Esophagus squamous epithelium (tissue), 4 donors: ENCODE data around the gene CMTM8.

Source experiments
- POLR2A ChIP-seq, 4 donors: fragments of 450-650 bp; IDR thresholded peaks; one replicate each; pipeline ENCODE4 v1.6.1; 2017; ENCODE audit warnings: antibody characterized with exemption in 4 of 4, mild to moderate bottlenecking in 4 of 4, moderate library complexity in 3 of 4
- TF ChIP-seq, protein P1 (sequence below), 6 experiments: fragments of 450-650 bp in 4 of 6; fragments of 200-600 bp in 2 of 6; sonication (generic) in 2 of 6; IDR thresholded peaks; one replicate each; pipeline ENCODE4 v1.5.1; 2016 to 2019; ENCODE audit warnings: antibody characterized with exemption in 6 of 6, mild to moderate bottlenecking in 4 of 6, moderate library complexity in 4 of 6

DNA sequence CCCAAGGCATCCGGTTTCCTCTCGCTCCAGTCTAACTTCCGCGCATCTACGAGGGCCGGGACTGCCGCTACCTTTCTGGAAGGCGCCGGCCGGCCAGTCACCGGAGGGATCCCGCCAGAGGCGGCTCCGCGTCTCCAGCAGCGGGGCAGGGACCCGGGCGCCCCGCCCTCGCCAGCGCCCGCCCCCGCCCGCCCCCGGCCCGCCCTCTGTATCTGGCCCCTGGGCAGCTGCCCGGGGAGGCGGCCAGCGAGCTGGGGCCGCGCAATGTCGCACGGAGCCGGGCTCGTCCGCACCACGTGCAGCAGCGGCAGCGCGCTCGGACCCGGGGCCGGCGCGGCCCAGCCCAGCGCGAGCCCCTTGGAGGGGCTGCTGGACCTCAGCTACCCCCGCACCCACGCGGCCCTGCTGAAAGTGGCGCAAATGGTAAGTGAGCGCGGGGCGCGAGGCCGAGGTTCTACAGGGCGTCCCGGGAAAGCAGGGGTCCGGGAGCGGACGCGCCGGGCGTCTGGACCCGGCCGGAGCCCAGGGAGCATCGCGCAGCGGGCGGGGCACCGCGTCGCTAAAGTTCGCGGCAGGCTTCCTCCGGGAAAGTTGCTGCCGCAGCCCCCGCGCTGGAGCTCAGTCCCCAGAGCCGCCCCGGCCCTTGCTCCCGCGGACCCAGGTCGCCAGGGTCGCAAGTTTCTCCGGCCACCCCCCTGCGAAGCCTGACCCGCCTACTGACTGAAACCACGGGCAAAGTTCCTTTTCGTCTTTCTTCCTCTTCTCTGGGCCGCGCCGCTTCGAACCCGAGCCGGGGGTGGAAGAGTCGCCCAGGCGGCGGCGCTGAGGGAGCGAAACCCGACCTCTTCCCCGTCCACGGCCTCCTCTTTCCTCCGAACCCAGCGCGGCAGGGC lies 153.4 kb downstream of the CMTM8 start, which contains the start of gene CMTM7:
- TF ChIP-seq, protein P1, sequence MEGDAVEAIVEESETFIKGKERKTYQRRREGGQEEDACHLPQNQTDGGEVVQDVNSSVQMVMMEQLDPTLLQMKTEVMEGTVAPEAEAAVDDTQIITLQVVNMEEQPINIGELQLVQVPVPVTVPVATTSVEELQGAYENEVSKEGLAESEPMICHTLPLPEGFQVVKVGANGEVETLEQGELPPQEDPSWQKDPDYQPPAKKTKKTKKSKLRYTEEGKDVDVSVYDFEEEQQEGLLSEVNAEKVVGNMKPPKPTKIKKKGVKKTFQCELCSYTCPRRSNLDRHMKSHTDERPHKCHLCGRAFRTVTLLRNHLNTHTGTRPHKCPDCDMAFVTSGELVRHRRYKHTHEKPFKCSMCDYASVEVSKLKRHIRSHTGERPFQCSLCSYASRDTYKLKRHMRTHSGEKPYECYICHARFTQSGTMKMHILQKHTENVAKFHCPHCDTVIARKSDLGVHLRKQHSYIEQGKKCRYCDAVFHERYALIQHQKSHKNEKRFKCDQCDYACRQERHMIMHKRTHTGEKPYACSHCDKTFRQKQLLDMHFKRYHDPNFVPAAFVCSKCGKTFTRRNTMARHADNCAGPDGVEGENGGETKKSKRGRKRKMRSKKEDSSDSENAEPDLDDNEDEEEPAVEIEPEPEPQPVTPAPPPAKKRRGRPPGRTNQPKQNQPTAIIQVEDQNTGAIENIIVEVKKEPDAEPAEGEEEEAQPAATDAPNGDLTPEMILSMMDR (IDR thresholded peaks at IDR 0.05), result no peak
- peak in 2 of 4 donors; percentile 49 to 78 for TF ChIP-seq POLR2A (IDR thresholded peaks at IDR 0.05)
